Measurements from ENCODE around the gene IGSF3. TPM values are rescaled to one million over a fixed set of nuclear protein-coding genes. Genes with fewer than 3 reads are reported as not detected.

The IGSF3 gene
- total and polyA plus RNA-seq, 7 donors: 0.34 to 1.2 (median 0.49) TPM

DNA sequence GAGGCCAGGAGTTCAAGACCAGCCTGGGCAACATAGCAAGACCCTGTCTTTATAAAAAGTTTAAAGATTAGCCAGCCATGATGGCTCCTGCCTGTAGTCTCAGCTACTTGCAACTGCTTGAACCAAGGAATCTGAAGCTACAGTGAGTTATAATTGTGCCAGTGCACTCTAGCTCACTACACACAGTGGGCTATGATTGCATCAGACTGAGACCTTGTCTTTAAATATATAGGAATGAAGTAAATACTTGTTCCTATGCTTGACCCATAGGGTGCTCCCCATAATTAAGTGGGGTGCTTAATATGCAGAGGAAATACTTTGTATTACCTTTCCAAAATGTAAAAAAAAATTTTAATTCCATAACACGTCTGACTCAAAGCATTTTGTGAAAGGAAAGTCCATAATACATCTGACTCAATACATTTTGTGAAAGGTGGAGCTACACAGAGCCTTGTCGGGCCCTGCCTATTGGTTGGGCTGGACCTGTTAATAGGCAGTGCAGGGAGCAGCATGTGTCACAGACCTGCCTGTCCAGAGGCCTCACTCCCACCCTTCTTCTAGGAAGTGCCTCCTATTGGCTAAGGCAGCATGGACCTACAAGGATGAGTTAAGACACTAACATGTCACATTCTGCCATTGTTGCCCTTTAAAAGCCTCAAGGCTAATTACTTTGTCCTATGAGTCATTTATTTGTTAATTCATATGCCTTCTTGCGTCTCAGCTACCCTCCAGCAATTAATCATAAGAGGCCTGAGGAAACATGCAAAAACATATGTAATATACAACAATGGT, 130.3 kb downstream of the IGSF3 start:
- TF ChIP-seq, protein P1, sequence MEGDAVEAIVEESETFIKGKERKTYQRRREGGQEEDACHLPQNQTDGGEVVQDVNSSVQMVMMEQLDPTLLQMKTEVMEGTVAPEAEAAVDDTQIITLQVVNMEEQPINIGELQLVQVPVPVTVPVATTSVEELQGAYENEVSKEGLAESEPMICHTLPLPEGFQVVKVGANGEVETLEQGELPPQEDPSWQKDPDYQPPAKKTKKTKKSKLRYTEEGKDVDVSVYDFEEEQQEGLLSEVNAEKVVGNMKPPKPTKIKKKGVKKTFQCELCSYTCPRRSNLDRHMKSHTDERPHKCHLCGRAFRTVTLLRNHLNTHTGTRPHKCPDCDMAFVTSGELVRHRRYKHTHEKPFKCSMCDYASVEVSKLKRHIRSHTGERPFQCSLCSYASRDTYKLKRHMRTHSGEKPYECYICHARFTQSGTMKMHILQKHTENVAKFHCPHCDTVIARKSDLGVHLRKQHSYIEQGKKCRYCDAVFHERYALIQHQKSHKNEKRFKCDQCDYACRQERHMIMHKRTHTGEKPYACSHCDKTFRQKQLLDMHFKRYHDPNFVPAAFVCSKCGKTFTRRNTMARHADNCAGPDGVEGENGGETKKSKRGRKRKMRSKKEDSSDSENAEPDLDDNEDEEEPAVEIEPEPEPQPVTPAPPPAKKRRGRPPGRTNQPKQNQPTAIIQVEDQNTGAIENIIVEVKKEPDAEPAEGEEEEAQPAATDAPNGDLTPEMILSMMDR (IDR thresholded peaks at IDR 0.05): no peak
- Histone ChIP-seq H3K4me3 (no peak overlapping the region), H3K27me3 (ENCODE audit: insufficient read depth in 3 of 3, low read length in 2 of 3) (no peaks in the 10 kb centered on the region), H3K36me3 (ENCODE audit: insufficient read depth in 1 of 2, low read depth in 1 of 2) (peaks cover 4 to 39% of the 10 kb centered on the region in 2 donors), H3K27ac (no peak overlapping the region), H3K4me1 (no peaks in the 10 kb centered on the region), H3K9me3 (no peaks in the 10 kb centered on the region)
- WGBS, 3 donors: 86 to 91% (median 89%) methylated on average over 3 of the region's 3 CpGs
- ATAC-seq (no peak), DNase-seq (no peak)
- intact Hi-C loops (cut with DNase I): no loop called here

DNA sequence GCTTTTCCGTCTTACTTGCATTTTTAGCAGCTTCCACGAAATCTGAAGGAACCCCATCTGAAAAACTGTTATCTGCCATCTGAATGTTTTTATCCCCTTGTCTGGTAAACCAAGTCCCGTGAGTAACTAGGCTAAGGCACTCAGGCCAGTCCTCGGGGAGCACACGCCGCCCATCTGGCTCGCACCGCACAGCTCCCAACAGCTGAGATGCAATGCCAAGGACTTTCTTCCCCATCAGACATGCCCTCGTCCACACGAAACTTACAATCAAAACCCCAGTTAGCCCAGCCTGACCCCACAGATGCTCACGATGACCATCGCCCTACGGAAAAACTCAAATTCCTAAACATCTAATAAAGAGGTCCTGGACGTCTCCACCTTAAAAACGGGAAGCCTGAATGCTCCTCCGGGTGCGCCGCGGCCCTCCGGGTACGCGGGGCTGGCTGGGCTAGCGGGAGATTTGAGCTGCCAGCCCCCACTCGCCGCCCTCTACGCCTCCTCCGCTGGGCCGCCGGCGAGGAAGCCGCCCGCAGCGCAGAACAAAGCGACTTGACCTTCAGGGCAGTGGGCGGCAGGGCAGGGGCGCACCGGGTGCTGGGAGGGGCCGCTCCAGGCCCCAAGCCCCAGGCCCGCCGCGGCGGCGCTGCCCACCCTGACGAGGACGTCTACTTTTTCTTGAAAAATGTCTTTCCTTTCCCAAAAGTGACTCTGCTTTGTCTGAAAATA, 133.4 kb downstream of the IGSF3 start:
- no peaks in the 10 kb centered on the region for H3K27me3 ChIP-seq (ENCODE audit: insufficient read depth in 3 of 3, low read length in 2 of 3)
- 81 to 86% (median 81%) methylated on average over 45 of the region's 45 CpGs for WGBS, 3 donors
- no peak overlapping the region for H3K27ac ChIP-seq
- peaks cover 4 to 36% of the 10 kb centered on the region in 2 donors for H3K36me3 ChIP-seq (ENCODE audit: insufficient read depth in 1 of 2, low read depth in 1 of 2)
- intact Hi-C loops (cut with DNase I): no loop called here
- no peak for DNase-seq
- no peak for ATAC-seq
- no peak overlapping the region for H3K4me3 ChIP-seq
- H3K4me1 ChIP-seq: no peaks in the 10 kb centered on the region
- H3K9me3 ChIP-seq: no peaks in the 10 kb centered on the region
- TF ChIP-seq, protein P1 (IDR thresholded peaks at IDR 0.05): no peak

DNA sequence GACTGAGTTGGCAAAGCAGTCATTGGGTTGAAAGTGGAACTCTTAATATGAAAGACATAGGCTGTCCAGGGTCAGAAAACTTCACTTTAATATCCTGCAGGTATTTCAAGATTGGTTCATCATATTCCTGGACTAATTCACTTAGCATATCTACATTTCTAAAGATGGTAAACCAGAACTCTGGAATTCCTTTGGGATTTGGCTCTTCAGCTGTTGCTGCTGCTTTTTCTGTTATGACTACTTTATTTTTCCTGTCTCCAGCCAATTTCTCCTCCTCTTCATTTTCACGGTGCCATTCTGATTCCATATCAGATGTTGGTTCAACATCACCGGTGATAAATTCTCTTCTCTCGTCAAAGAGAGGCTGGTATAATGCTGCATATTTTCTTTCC, 134.1 kb downstream of the IGSF3 start:
- H3K4me1 ChIP-seq: no peaks in the 10 kb centered on the region
- TF ChIP-seq, protein P1 (IDR thresholded peaks at IDR 0.05): no peak
- H3K9me3 ChIP-seq: no peaks in the 10 kb centered on the region
- H3K36me3 ChIP-seq (ENCODE audit: insufficient read depth in 1 of 2, low read depth in 1 of 2): peaks cover 4 to 30% of the 10 kb centered on the region in 2 donors
- DNase-seq: no peak
- intact Hi-C loops (cut with DNase I): no loop called here
- no peak overlapping the region for H3K4me3 ChIP-seq
- no peak overlapping the region for H3K27ac ChIP-seq
- WGBS, 3 donors: 54 to 70% (median 54%) methylated on average over 3 of the region's 3 CpGs
- H3K27me3 ChIP-seq (ENCODE audit: insufficient read depth in 3 of 3, low read length in 2 of 3): no peaks in the 10 kb centered on the region
- ATAC-seq: no peak

DNA sequence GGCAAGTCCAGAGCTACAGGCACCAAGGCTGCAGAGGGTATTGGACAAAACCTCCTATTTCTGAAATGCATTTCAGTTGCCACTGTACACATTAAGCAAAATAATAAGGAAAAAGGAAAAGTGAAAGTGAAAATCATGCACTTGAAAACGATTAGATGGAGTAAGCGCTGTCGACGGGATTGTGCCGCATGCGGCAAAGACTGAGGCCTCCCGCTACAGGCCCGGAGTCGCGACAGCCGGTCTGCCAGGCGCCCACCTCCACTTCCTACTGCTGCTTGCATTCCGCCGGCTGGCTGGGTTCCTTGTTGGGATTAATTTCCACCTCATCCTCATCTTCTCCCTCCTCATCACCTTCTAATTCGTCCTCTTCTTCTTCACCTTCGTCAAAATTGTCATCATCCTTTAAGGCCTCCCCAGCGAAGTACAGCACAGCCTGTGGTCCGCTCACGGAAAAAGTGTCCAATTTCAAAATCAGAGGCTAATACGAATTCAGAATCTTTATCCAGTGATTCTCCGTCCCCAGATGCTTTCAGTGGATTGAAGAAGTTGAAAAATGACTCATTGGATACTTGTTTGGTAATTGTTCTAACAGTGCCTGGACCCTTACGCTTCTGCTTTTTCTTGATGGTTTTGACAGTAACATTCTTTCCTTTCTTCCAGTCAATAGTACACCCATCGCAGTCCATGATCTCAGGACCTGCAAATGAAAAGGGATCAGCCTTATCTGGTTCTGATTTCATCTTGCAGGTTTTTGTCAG, 134.7 kb downstream of the IGSF3 start:
- Histone ChIP-seq H3K4me1 (no peaks in the 10 kb centered on the region), H3K4me3 (no peak overlapping the region), H3K27me3 (ENCODE audit: insufficient read depth in 3 of 3, low read length in 2 of 3) (no peaks in the 10 kb centered on the region), H3K9me3 (no peaks in the 10 kb centered on the region), H3K27ac (no peak overlapping the region), H3K36me3 (ENCODE audit: insufficient read depth in 1 of 2, low read depth in 1 of 2) (peaks cover 4 to 30% of the 10 kb centered on the region in 2 donors)
- TF ChIP-seq, protein P1 (IDR thresholded peaks at IDR 0.05): no peak
- intact Hi-C loops (cut with DNase I): no loop called here
- DNase-seq (no peak), ATAC-seq (no peak)
- WGBS, 3 donors: 96 to 97% (median 97%) methylated on average over 23 of the region's 23 CpGs

Measured in psoas muscle (tissue), 8 donors.